OCI-LY3 (cell line): ENCODE measurements around the gene PADI2.

Experiments
- CTCF ChIP-seq: fragments of 200-600, 300-600 bp; sonication (generic); IDR thresholded peaks from 2 replicates; pipeline ENCODE4 v1.5.1; 2014; ENCODE audit warnings: antibody characterized with exemption, low read length, low read depth
- EZH2phosphoT487 ChIP-seq: fragments of 200-600 bp; shearing (Covaris generic); IDR thresholded peaks from 2 replicates; pipeline ENCODE4 v1.6.1; 2018; ENCODE audit warnings: antibody characterized with exemption, mixed run types, low read depth

DNA sequence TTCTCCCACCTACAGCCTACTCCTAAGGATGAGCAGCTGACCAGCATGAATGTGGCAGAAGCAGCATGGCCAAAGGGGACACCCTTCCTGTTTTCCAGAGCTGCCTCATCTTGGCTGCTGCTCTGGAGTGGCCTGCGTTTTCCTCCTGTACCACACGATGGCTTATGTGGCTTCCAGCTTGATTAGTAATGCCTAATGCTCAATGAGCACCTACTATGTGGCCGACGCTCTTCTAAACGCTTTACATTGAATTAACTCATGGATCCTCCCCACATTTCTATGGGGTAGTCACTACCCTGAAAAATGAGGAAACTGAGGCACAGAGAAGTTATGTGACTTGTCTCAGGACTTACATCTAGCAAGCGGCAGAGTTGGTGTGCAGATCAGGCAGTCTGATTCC lies 47.5 kb downstream of the PADI2 start:
- TF ChIP-seq CTCF: no peak
- TF ChIP-seq EZH2phosphoT487: no peak
